ENCODE results near the gene PIK3R1. TPM values are rescaled to one million over a fixed set of nuclear protein-coding genes. Genes with fewer than 3 reads are reported as not detected.
A peak's percentile ranks its signal among the peaks of the same experiment; 100 is the strongest.

PIK3R1 gene
- total and polyA plus RNA-seq, 9 donors: 44.2 to 68.7 (median 58.0) TPM

GRCh38 chr5:68247627-68248026 lies 32.1 kb downstream of the PIK3R1 start:
- DNase-seq: no peak
- no peaks in the 10 kb centered on the region for H3K27me3 ChIP-seq (ENCODE audit: control insufficient read depth, insufficient read depth, low read length)
- no peaks in the 10 kb centered on the region for H3K9me3 ChIP-seq (replicated peaks; ENCODE audit: control insufficient read depth, low read depth, low read length)
- H3K4me1 ChIP-seq (ENCODE audit: control insufficient read depth, insufficient read depth, low read length): peaks cover 28% of the 10 kb centered on the region
- H3K4me3 ChIP-seq (ENCODE audit: low read length): no peak overlapping the region
- WGBS (ENCODE audit: insufficient coverage): 75% methylated on average over 2 of the region's 3 CpGs
- peaks cover 3% of the 10 kb centered on the region for H3K36me3 ChIP-seq (ENCODE audit: control insufficient read depth, insufficient read depth, low read length)
- no peak overlapping the region for H3K27ac ChIP-seq (ENCODE audit: low read length)

DNA sequence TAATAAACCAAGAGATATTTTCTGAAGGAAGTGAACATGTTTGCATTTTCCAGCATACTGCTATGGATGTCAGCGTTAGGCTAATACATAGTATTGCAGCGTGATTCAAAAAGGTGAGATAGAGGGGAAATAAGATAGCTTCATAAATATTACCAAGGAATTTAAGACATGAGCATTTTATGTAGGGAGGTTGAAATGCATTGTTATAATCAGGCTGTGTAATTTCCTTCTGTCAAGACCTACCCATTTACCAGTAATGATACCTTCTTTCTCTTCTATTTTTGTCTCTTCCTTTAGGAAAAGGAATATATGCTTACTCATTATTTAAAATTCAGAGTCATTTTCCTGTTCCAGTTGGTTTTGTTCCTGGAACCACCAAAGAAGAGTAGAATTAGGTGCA lies 33.3 kb downstream of the PIK3R1 start:
- no peaks in the 10 kb centered on the region for H3K9me3 ChIP-seq (replicated peaks; ENCODE audit: control insufficient read depth, low read depth, low read length)
- no peak overlapping the region for H3K4me3 ChIP-seq (ENCODE audit: low read length)
- no CpG with 5 or more reads among the region's 2 CpGs for WGBS (ENCODE audit: insufficient coverage)
- no peak overlapping the region for H3K27ac ChIP-seq (ENCODE audit: low read length)
- peaks cover 3% of the 10 kb centered on the region for H3K36me3 ChIP-seq (ENCODE audit: control insufficient read depth, insufficient read depth, low read length)
- H3K27me3 ChIP-seq (ENCODE audit: control insufficient read depth, insufficient read depth, low read length): no peaks in the 10 kb centered on the region
- peaks cover 24% of the 10 kb centered on the region for H3K4me1 ChIP-seq (ENCODE audit: control insufficient read depth, insufficient read depth, low read length)
- no peak for DNase-seq

DNA sequence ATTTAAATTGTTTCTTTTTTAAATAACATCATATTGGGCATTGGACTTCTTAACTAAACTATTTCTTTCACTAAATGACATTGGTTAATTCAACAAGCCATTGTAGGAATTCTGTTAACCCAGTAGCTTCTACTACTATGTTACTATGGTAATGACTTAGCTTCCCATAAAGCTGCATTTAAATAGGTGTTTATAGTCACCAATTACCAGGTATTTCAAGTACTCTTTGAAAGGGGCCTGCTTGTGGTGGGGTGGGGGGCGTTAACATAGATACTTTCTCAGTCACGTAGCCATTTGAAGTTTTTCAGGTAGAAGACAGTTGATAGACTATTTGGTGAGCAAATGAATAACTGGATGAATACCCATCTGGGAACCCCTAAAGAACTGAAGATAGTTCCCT lies 34.0 kb downstream of the PIK3R1 start:
- DNase-seq: no peak
- WGBS (ENCODE audit: insufficient coverage): no CpG with 5 or more reads among the region's 2 CpGs
- Histone ChIP-seq H3K27ac (ENCODE audit: low read length) (no peak overlapping the region), H3K27me3 (ENCODE audit: control insufficient read depth, insufficient read depth, low read length) (no peaks in the 10 kb centered on the region), H3K9me3 (replicated peaks; ENCODE audit: control insufficient read depth, low read depth, low read length) (no peaks in the 10 kb centered on the region), H3K36me3 (ENCODE audit: control insufficient read depth, insufficient read depth, low read length) (peaks cover 3% of the 10 kb centered on the region), H3K4me1 (ENCODE audit: control insufficient read depth, insufficient read depth, low read length) (peaks cover 24% of the 10 kb centered on the region), H3K4me3 (ENCODE audit: low read length) (no peak overlapping the region)

DNA sequence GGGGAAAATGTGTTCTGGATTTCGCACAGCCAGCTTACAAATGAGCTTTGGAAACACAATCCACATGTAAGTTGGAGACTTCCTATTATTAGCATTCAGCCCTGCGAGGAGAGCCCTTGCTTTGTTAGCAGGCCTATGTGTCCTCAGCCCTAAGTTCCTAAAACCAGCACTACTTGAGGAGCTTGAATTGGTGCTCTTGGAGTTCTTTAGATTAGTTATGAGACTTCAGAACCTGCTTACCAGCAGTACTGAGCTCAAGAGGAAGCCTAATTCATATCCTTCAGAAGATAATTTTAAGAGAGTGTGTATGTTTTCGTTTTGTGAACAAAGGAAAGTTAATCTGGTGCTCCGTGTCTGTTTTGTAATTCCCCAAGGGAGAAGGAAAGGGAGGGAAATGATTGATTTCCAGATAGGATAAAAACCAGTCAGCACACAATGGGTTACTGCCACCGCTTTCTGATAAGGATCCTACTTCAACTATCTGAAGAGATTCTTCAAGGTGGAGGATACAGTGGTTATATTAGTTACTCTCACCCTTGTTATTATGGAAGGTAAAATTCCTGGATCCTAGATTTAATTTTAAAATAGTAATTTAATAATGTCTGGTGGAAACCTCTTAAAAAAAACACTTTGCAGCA lies 35.2 kb downstream of the PIK3R1 start:
- Histone ChIP-seq H3K4me1 (ENCODE audit: control insufficient read depth, insufficient read depth, low read length) (peaks cover 24% of the 10 kb centered on the region), H3K4me3 (ENCODE audit: low read length) (no peak overlapping the region), H3K36me3 (ENCODE audit: control insufficient read depth, insufficient read depth, low read length) (peaks cover 3% of the 10 kb centered on the region), H3K27ac (ENCODE audit: low read length) (peak overlapping the region; percentile 71), H3K9me3 (replicated peaks; ENCODE audit: control insufficient read depth, low read depth, low read length) (no peaks in the 10 kb centered on the region), H3K27me3 (ENCODE audit: control insufficient read depth, insufficient read depth, low read length) (no peaks in the 10 kb centered on the region)
- 38% methylated on average over 2 of the region's 5 CpGs for WGBS (ENCODE audit: insufficient coverage)
- no peak for DNase-seq

- Histone ChIP-seq H3K27me3 (ENCODE audit: control insufficient read depth, insufficient read depth, low read length) (no peaks in the 10 kb centered on the region), H3K9me3 (replicated peaks; ENCODE audit: control insufficient read depth, low read depth, low read length) (no peaks in the 10 kb centered on the region), H3K36me3 (ENCODE audit: control insufficient read depth, insufficient read depth, low read length) (peaks cover 3% of the 10 kb centered on the region), H3K4me3 (ENCODE audit: low read length) (no peak overlapping the region), H3K27ac (ENCODE audit: low read length) (peak overlapping the region; percentile 71), H3K4me1 (ENCODE audit: control insufficient read depth, insufficient read depth, low read length) (peaks cover 24% of the 10 kb centered on the region)
- 71% methylated on average over 3 of the region's 4 CpGs for WGBS (ENCODE audit: insufficient coverage)
- DNase-seq: no peak
Observed at GRCh38 chr5:68251386-68251785, 35.8 kb downstream of the PIK3R1 start.

GRCh38 chr5:68251804-68252522 lies 36.4 kb downstream of the PIK3R1 start:
- Histone ChIP-seq H3K9me3 (replicated peaks; ENCODE audit: control insufficient read depth, low read depth, low read length) (no peaks in the 10 kb centered on the region), H3K36me3 (ENCODE audit: control insufficient read depth, insufficient read depth, low read length) (peaks cover 3% of the 10 kb centered on the region), H3K4me1 (ENCODE audit: control insufficient read depth, insufficient read depth, low read length) (peaks cover 27% of the 10 kb centered on the region), H3K4me3 (ENCODE audit: low read length) (no peak overlapping the region), H3K27me3 (ENCODE audit: control insufficient read depth, insufficient read depth, low read length) (no peaks in the 10 kb centered on the region), H3K27ac (ENCODE audit: low read length) (peak overlapping the region; percentile 71)
- DNase-seq: peak; percentile 95
- 53% methylated on average over 5 of the region's 6 CpGs for WGBS (ENCODE audit: insufficient coverage)

- Histone ChIP-seq H3K4me3 (ENCODE audit: low read length) (no peak overlapping the region), H3K27me3 (ENCODE audit: control insufficient read depth, insufficient read depth, low read length) (no peaks in the 10 kb centered on the region), H3K4me1 (ENCODE audit: control insufficient read depth, insufficient read depth, low read length) (peaks cover 33% of the 10 kb centered on the region), H3K36me3 (ENCODE audit: control insufficient read depth, insufficient read depth, low read length) (peaks cover 3% of the 10 kb centered on the region), H3K9me3 (replicated peaks; ENCODE audit: control insufficient read depth, low read depth, low read length) (no peaks in the 10 kb centered on the region), H3K27ac (ENCODE audit: low read length) (peak overlapping the region; percentile 71)
- 25% methylated on average over 2 of the region's 6 CpGs for WGBS (ENCODE audit: insufficient coverage)
- peak; percentile 94 for DNase-seq
Observed at GRCh38 chr5:68252673-68253623, 37.4 kb downstream of the PIK3R1 start.

DNA sequence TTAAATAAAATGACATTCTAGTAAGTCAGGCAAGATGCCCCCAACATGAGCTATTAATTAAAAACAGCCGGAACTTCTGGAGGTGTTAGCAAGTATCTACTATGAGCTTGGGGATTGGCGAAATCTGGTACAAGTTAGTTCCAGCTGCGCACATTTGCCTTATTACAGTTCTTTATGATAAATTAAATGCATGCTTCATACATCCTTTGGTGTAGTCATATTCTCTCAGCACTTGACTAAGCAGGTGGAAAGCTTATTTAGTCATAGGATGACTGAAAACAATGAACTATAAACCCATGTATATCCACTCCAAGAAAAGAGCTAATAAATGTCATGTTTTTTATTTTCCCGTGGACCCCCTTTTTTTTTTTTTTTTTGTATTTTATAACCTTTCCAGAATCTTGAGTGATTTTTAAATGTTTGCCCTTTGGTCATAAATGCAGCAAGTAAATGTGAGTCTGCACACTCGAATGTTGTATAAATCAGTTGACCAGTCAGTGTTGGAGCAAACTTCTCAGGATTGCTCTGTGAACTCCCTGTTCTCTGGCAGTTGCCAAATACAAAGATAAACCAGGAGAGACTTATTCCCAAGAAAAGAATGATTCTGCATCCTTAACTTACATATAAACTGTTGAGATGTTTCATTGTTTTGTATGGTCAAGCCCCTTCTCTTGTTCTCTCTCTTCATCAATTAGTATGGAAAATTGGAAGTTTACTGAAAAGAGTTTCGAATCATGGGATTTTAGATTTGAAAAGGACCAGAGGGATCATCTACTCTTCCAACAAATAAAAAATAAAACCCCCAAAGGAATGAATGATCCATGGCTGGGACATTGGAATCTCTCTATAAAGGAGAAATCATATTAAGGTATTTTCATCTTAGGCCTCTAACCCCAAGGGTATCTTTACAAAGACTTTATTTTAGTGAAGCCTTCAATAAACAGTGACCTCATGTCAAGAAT lies 38.3 kb downstream of the PIK3R1 start:
- no CpG with 5 or more reads among the region's 6 CpGs for WGBS (ENCODE audit: insufficient coverage)
- no peaks in the 10 kb centered on the region for H3K9me3 ChIP-seq (replicated peaks; ENCODE audit: control insufficient read depth, low read depth, low read length)
- peaks cover 33% of the 10 kb centered on the region for H3K4me1 ChIP-seq (ENCODE audit: control insufficient read depth, insufficient read depth, low read length)
- no peak overlapping the region for H3K4me3 ChIP-seq (ENCODE audit: low read length)
- H3K27ac ChIP-seq (ENCODE audit: low read length): peak overlapping the region; percentile 49
- H3K27me3 ChIP-seq (ENCODE audit: control insufficient read depth, insufficient read depth, low read length): no peaks in the 10 kb centered on the region
- DNase-seq: peak; percentile 91
- H3K36me3 ChIP-seq (ENCODE audit: control insufficient read depth, insufficient read depth, low read length): peaks cover 3% of the 10 kb centered on the region

DNA sequence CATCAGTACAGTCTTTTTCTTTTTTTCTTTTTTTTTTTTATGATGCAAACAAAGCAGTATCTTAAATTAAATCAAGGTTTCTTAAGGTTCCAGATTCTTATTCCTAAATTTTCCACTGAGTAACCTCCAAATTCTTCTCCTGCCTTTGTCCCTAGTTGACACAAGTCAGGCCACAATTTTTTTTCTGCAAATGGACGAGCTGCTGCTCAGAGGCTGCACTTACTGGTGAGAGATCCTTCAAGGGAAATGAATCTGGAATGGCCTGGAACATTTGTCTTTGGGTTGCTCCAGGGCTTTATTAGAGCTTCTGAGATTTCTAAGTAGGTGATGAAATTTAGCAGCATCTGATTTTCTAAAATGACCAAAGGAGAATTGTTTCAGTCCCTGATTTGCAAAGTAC lies 39.3 kb downstream of the PIK3R1 start:
- Histone ChIP-seq H3K27ac (ENCODE audit: low read length) (peak overlapping the region; percentile 26), H3K4me3 (ENCODE audit: low read length) (no peak overlapping the region), H3K27me3 (ENCODE audit: control insufficient read depth, insufficient read depth, low read length) (no peaks in the 10 kb centered on the region), H3K4me1 (ENCODE audit: control insufficient read depth, insufficient read depth, low read length) (peaks cover 33% of the 10 kb centered on the region), H3K36me3 (ENCODE audit: control insufficient read depth, insufficient read depth, low read length) (peaks cover 3% of the 10 kb centered on the region), H3K9me3 (replicated peaks; ENCODE audit: control insufficient read depth, low read depth, low read length) (no peaks in the 10 kb centered on the region)
- 0% methylated on average over 1 of the region's 1 CpG for WGBS (ENCODE audit: insufficient coverage)
- DNase-seq: peak; percentile 71

Data from muscle of leg (tissue), 11 donors.